HG02852 (cell line): ENCODE results near the gene MAP3K12.
"Not testable (repeated sequence)": the region's sequence is repeated elsewhere in the genome, so short reads cannot be mapped to it uniquely, and the experiment has no call there.

Experiments used
- ATAC-seq: cut with Tn5 transposase; IDR thresholded peaks from one replicate; pipeline ENCODE4 v1.9.1; 2021; ENCODE audit warnings: mild to moderate bottlenecking, moderate library complexity; ENCODE audit not compliant: unreplicated experiment

MAP3K12 gene

DNA sequence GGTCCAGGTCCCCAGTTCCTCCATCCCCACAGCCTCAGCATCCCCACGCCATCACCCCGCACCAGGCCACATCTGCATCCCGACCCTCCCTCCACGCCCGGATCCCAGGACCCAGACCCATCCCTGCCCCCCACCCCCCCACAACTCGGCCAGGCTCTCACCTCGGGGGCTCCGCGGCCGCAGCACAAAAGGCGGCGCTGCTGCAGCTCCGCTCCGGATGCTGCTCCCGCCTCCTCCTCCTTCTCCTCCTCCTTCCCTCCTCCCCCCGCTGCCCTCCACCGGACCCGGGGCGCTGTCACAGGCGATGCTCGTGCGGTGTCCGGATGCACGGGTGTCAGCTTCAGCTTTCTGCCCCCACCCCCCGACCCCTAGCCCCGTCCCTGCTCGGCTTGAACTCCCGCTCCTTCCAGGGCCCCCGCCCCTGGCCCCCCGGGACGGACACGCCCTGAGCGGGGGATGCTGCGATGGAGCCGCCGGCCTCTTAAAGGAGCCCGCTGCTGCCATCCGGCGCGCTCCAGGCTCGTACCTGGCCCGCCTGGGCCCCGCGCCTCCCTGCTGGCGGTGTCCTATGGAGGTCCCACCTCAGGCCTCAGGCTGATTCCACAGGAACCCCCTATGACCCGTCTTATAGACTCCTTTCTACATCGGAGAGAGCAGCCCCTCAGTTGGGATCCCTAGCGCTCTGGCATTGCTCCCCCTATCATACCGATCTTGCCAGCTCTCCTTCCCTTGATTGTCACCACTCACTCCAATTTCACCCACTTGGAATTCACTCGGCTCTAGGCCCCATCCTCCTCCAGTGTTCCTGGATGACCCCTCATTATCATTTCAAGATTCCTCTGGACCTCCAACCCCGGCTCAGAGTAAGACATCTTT, at the start of gene MAP3K12:
Gene MAP3K12 (minus strand): TSS at position 193 of the 876 bp plus-strand sequence. CDS start 12,067 bp downstream, outside the sequence.
- ATAC-seq: no peak

DNA sequence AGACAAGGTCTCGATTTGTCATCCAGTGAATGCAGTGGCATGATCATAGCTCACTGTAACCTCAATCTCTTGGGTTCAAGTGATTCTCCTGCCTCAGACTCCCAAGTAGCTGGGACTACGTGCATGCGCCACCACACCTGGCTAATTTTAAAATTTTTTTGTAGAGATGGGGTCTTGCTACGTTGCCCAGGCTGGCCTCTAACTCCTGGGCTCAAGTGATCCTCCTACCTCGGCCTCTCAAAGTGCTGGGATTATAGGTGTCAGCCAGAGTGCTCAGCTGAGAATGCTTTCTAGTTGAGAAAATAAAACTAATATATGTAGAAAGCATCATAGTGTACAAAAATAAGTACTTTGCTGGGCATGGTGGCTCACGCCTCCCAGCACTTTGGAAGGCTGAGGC, 49.1 kb upstream of the MAP3K12 start:
- ATAC-seq: not testable (repeated sequence)

DNA sequence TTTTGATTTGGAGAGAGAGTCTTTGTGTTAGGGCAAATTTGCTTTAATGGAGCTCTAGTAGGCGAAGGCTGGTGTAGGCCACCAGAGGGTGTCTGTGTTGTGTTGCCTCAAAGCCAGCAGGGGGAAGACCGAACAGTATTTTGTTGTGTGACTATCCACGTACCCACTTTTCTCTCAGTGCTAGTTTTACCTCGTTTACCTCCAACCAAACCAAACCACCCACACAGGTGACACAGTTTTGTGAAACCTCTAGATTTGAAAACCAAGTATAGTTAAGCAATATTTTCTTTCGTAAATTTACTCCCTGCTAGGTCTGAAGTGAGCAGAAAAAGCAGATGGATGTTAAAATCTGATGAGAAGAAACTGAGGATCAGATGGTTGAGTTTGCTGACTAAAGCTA, 44.3 kb upstream of the MAP3K12 start:
- ATAC-seq: no peak

DNA sequence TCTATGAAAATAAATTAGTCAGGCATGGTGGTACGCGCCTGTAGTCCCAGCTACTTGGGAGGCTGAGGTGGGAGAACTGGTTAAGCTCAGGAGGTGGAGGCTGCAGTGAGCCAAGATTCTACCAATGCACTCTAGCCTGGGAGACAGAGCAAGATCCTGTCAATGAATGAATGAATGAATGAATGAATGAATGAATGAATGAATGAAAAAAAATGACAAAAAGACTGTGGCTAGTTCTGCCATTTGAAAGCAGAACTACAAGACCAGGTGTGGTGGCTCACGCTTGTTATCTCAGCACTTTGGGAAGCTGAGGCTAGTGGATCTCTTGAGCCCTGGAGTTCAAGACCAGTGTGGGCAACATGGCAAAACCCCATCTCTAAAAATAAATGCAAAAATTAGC, 40.3 kb upstream of the MAP3K12 start:
- no peak for ATAC-seq

- ATAC-seq: no peak
Measured at GRCh38 chr12:53538209-53538689, 39.0 kb upstream of the MAP3K12 start.

DNA sequence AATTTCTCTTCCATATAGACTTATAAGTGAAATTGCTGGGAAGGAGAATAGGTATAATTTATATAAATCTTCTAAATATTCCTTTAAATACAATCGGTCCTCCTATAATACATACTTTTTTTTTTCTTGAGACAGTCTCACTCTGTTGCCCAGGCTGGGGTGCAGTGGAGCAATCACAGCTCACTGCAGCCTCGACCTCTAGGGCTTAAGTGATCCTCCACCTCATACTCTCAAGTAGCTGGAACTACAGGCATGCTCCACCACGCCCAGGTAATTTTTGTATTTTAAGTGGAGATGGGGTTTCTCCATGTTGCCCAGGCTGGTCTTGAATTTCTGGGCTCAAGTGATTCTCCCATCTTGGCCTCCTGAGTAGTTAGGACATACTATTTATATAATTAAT, 37.7 kb upstream of the MAP3K12 start:
- no peak for ATAC-seq

- ATAC-seq: no peak
Measured at GRCh38 chr12:53533471-53533870, 34.2 kb upstream of the MAP3K12 start.

DNA sequence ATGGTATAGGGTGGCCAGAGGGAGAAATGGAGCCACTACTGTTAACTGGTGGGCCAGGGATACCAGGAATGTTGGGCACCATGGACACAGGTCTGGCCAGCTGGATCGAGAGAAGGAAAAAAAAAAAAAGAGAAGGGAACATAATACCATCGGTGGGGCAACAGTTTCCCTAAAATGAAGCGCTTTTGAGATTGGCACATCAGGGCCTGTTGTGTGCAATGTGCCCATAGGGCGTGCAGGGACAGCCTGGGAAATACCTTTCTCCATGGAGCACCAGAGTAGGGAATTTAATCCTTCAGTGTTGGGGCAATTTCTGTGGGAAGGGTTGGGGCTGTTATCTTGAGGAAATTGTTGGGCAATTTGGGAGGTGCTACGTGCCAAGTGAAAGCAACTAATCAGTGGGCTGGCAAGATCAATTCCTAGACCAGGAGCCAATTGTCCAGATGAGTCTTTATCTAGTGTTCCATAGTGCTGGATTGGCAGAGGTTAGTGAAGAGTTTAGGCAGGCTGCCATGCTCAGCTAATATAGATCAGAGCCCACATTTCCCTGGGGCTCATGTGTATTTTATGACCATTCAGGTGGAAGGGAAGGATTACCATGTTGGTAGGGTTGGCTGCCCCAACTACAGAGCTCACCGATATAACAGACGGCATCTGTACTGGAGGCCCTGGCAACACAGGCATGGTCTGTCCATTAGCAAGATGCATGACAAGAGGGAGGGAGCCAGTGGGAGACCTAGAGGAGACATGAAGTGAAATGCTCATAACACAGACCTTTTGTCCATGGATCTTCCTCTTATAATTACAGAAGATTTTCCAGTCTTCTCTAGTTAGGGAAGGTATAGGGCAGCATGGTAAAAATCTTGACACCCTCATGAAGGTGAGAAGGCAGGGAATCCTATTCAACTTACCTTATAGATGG, 33.5 kb upstream of the MAP3K12 start:
- ATAC-seq: no peak

- no peak for ATAC-seq
Measured at GRCh38 chr12:53532021-53532420, 32.8 kb upstream of the MAP3K12 start.

DNA sequence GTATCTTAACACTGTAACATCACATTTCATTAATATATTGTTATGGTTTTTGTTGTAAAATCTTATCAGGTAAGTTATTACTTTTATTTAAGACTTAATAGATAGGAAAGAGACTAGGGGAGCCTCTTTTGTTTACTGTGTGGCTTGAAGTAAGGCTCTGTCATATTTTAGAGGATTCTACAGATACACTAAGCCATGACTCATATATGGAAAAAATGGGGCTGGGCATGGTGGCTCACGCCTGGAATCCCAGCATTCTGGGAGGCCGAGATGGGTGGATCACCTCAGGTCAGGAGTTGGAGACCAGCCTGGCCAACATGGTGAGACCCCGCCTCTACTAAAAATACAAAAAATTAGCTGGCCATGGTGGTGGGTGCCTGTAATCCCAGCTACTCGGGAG, 31.7 kb upstream of the MAP3K12 start:
- no peak for ATAC-seq

DNA sequence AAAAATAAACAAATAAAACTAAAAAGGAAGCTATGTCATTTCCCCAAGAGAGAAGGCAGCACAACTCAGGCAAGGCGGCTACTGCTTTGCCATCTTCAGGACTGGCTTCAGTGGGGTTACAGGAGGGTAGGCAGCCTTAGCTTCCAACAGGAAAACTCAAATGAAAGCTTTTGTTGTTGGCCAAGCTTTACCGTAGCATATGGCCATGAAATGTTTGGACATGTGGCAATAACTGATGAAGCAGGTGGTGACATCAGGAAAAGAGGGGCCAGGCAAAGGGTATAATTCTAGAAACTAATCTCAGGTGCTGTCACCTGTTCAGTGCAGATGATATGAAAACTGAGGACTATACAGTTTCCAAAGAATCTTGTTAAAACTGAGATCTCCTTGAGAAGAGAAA, 30.8 kb upstream of the MAP3K12 start:
- no peak for ATAC-seq

- no peak for ATAC-seq
Measured at GRCh38 chr12:53524476-53524875, 25.2 kb upstream of the MAP3K12 start.

DNA sequence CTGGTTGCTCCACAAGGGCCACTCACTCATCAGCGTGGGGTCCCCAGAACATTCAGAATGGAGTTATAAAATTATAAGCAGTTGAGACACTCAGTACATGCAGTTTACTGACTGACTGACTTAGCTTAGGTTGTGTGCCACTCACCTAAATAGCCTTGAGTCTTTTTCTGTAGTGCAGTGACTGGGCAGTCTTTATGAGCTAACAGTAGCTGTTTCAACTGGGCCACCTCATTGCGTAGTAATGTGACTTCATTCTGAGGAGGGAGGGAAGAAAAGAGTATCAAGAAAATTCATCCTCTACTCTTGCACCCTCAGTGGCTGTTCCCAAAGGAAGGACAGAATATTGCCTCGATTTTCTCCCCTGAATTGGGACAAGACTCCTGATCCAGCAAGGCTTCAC, 23.9 kb upstream of the MAP3K12 start:
- ATAC-seq: no peak

DNA sequence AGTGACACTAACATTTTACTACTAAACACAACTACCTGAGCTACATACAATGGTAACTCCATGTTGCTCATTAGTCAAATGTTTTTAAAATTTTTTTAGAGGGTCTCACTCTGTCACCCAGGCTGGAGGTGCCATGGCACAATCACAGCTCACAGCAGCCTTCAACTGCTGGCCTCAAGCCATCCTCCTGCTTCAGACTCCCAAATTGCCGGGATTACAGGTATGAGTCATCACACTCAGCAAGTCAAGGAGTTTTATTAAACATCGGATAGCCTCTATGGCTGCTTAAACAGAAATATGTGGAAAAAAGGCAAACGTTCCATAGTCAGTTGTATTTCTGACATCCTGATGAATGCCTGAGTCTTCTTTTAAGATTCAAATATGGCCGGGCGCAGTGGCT, 19.1 kb upstream of the MAP3K12 start:
- ATAC-seq: no peak

- ATAC-seq: no peak
Measured at GRCh38 chr12:53516758-53517455, 17.6 kb upstream of the MAP3K12 start.

DNA sequence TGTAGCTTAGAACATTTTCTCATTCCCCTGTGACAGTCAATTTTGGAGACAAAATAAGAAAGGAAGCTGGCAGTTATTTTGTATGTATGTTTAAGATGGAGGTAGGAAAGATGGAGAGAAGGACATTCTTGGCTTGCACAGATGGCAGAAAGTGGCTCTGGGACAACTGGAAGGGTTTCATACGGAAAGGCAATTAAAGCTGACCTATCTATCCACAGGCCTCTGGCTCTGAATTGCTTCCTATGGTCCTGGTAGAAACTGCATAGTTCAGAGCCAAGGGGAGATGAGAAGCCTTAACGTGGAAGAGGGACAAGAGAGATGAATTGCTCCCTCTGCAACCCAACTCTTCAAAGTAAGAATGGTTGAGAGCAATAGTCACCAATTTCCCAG, 16.0 kb upstream of the MAP3K12 start:
- ATAC-seq: no peak

GRCh38 chr12:53514628-53515290, 15.5 kb upstream of the MAP3K12 start:
- ATAC-seq: no peak

GRCh38 chr12:53513712-53514410, 14.6 kb upstream of the MAP3K12 start:
- no peak for ATAC-seq

DNA sequence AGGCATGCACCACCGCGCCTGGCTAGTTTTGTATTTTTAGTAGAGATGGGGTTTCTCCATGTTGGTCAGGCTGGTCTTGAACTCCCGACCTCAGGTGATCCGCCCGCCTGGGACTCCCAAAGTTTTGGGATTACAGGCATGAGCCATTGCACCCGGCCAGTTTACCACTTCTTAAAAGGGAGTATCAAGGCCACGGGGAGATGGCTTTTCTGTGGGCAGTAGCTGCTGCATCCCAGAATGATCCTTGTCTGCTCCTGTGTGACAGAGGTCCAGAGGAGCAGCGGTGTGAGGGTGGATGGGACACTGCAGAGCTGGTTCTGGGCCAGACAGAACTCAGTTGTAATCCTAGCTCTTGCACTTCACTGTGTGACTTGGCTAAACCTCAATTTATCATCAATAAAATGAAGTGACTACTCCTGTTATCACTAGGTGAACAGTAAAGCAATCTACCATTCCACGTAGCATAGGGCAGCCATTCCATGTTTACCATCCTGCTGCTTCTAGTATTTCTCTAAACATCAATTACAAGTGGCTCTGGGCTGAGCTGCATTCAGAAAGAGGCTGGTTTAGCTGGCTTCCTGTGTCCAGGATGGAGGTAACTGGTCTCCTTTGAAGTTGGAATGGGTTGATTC, 11.0 kb upstream of the MAP3K12 start:
- ATAC-seq: no peak
